HepG2 (cell line): ENCODE data around the gene SYPL1. TPM values are rescaled to one million over a fixed set of nuclear protein-coding genes. Genes with fewer than 3 reads are reported as not detected.

Source experiments
- ARNTL ChIP-seq: sonication (generic); formaldehyde crosslinking; IDR thresholded peaks from 2 replicates; pipeline ENCODE4 v1.4.0; 2020; ENCODE audit warnings: mild to moderate bottlenecking, missing genetic modification reagents
- CEBPB ChIP-seq: IDR thresholded peaks from 2 replicates; pipeline ENCODE4 v1.6.1; 2011; ENCODE audit warnings: low read depth, low read length, improper control_type of control experiment, borderline replicate concordance
- DDIT3 ChIP-seq: sonication (generic); formaldehyde crosslinking; IDR thresholded peaks from 2 replicates; pipeline ENCODE4 v1.4.0; 2020; ENCODE audit warnings: mild to moderate bottlenecking, missing genetic modification reagents
- KLF16 ChIP-seq, 2 experiments: sonication (generic) in 1 of 2; formaldehyde crosslinking in 1 of 2; IDR thresholded peaks; 2 replicates each; pipeline versions ENCODE4 v1.6.1 to v1.8.0; 2016 to 2023; ENCODE audit warnings: missing genetic modification reagents in 2 of 2, missing compliant biosample characterization in 1 of 2
- LCORL ChIP-seq, 2 experiments: fragments of 450-650 bp in 1 of 2; sonication (generic) in 1 of 2; formaldehyde crosslinking in 1 of 2; IDR thresholded peaks; 2 replicates each; pipeline versions ENCODE4 v1.5.0 to v1.6.1; 2017 to 2020; ENCODE audit warnings: antibody characterized with exemption in 1 of 2, missing genetic modification reagents in 1 of 2
- MYNN ChIP-seq: sonication (generic); formaldehyde crosslinking; IDR thresholded peaks from 2 replicates; pipeline ENCODE4 v1.4.0; 2020; ENCODE audit warnings: mild to moderate bottlenecking, low read depth, missing genetic modification reagents
- NPAS2 ChIP-seq: sonication (generic); formaldehyde crosslinking; IDR thresholded peaks from 2 replicates; pipeline ENCODE4 v1.8.0; 2022; ENCODE audit warnings: mild to moderate bottlenecking, missing genetic modification reagents, borderline replicate concordance
- RAD21 ChIP-seq: fragments of 450-650 bp; formaldehyde crosslinking; IDR thresholded peaks from 2 replicates; pipeline ENCODE4 v1.5.0; 2020; ENCODE audit warnings: mild to moderate bottlenecking
- SMC3 ChIP-seq: IDR thresholded peaks from 2 replicates; pipeline ENCODE4 v1.6.1; 2011; ENCODE audit warnings: low read length, improper control_type of control experiment
- TP53 ChIP-seq: sonication (generic); formaldehyde crosslinking; conservative IDR thresholded peaks from 2 replicates; pipeline ENCODE4 v1.4.0; 2020; ENCODE audit warnings: missing genetic modification reagents
- ZNF569 ChIP-seq: sonication (generic); formaldehyde crosslinking; IDR thresholded peaks from 2 replicates; pipeline ENCODE4 v1.5.0; 2020; ENCODE audit warnings: mild to moderate bottlenecking, missing genetic modification reagents, moderate library complexity, borderline replicate concordance
- polyA plus RNA-seq, 8 experiments: library from polyadenylated mRNA; depleted of rRNA in 3 of 8; stranded (reverse) in 7 of 8; unstranded in 1 of 8; fragments of >200 nt; fragmentation: Illumina TruSeq in 4 of 8; extraction: Trizol in 4 of 8; gene quantifications; 2 replicates each; pipeline versions ENCODE4 v1.2.1 to v1.2.3, GENCODE V29; 2011 to 2016; ENCODE audit warnings: low read depth in 4 of 8, missing spikeins in 1 of 8, mixed read lengths in 1 of 8; ENCODE audit not compliant: insufficient read depth in 1 of 8
- total RNA-seq, 5 experiments: library from RNA; depleted of rRNA; stranded (reverse); fragments of >200 nt; fragmentation: Illumina TruSeq; extraction: Trizol; gene quantifications; 2 replicates each; pipeline ENCODE4 v1.2.3, GENCODE V29; 2016; ENCODE audit warnings: low read depth in 1 of 5
- TF ChIP-seq, protein P1 (sequence below): IDR thresholded peaks from 2 replicates; pipeline ENCODE4 v1.6.1; 2012; ENCODE audit warnings: inconsistent platforms
- TF ChIP-seq, protein P2 (sequence below): sonication (generic); formaldehyde crosslinking; IDR thresholded peaks from 2 replicates; pipeline ENCODE4 v1.4.0; 2020; ENCODE audit warnings: missing genetic modification reagents, borderline replicate concordance
- TF ChIP-seq, protein P3 (sequence below): sonication (generic); formaldehyde crosslinking; IDR thresholded peaks from 2 replicates; pipeline ENCODE4 v1.5.0; 2020; ENCODE audit warnings: mild to moderate bottlenecking, missing genetic modification reagents, moderate library complexity

The SYPL1 gene
- total and polyA plus RNA-seq, 2 of the 13 experiments (the other 11 are each of a cell fraction or from before 2014, with no cell fraction given), result 27.5 to 40.2 TPM

GRCh38 chr7:106153891-106154449 is 41.9 kb upstream of the SYPL1 start (continued):
- TF ChIP-seq LCORL (IDR thresholded peaks at IDR 0.05), result no peak
- no peak for TF ChIP-seq LCORL (CRISPR knock-in tag; IDR thresholded peaks at IDR 0.05)
- TF ChIP-seq ZNF569 (CRISPR knock-in tag), result no peak
- TF ChIP-seq TP53 (CRISPR knock-in tag), result 0 out of 2 replicates have a peak, but pooled peaks have one; percentile 36
- TF ChIP-seq SMC3, result peak; percentile 85
- TF ChIP-seq CEBPB, result no peak
- TF ChIP-seq, protein P1, sequence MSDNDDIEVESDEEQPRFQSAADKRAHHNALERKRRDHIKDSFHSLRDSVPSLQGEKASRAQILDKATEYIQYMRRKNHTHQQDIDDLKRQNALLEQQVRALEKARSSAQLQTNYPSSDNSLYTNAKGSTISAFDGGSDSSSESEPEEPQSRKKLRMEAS, result peak; percentile 33; the same call in 1 of the 2 replicates
- no peak for TF ChIP-seq ARNTL (CRISPR knock-in tag)
- peak; percentile 93 for TF ChIP-seq RAD21
- TF ChIP-seq KLF16 (CRISPR knock-in tag; IDR thresholded peaks at IDR 0.05), result no peak
- no peak for TF ChIP-seq DDIT3 (CRISPR knock-in tag)
- TF ChIP-seq, protein P2, sequence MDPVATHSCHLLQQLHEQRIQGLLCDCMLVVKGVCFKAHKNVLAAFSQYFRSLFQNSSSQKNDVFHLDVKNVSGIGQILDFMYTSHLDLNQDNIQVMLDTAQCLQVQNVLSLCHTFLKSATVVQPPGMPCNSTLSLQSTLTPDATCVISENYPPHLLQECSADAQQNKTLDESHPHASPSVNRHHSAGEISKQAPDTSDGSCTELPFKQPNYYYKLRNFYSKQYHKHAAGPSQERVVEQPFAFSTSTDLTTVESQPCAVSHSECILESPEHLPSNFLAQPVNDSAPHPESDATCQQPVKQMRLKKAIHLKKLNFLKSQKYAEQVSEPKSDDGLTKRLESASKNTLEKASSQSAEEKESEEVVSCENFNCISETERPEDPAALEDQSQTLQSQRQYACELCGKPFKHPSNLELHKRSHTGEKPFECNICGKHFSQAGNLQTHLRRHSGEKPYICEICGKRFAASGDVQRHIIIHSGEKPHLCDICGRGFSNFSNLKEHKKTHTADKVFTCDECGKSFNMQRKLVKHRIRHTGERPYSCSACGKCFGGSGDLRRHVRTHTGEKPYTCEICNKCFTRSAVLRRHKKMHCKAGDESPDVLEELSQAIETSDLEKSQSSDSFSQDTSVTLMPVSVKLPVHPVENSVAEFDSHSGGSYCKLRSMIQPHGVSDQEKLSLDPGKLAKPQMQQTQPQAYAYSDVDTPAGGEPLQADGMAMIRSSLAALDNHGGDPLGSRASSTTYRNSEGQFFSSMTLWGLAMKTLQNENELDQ (CRISPR knock-in tag), result no peak
- TF ChIP-seq NPAS2, result no peak
- TF ChIP-seq, protein P3, sequence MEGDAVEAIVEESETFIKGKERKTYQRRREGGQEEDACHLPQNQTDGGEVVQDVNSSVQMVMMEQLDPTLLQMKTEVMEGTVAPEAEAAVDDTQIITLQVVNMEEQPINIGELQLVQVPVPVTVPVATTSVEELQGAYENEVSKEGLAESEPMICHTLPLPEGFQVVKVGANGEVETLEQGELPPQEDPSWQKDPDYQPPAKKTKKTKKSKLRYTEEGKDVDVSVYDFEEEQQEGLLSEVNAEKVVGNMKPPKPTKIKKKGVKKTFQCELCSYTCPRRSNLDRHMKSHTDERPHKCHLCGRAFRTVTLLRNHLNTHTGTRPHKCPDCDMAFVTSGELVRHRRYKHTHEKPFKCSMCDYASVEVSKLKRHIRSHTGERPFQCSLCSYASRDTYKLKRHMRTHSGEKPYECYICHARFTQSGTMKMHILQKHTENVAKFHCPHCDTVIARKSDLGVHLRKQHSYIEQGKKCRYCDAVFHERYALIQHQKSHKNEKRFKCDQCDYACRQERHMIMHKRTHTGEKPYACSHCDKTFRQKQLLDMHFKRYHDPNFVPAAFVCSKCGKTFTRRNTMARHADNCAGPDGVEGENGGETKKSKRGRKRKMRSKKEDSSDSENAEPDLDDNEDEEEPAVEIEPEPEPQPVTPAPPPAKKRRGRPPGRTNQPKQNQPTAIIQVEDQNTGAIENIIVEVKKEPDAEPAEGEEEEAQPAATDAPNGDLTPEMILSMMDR (CRISPR knock-in tag), result peak; percentile 95
- TF ChIP-seq MYNN (CRISPR knock-in tag), result no peak
